MM.1S (cell line): ENCODE measurements around the gene EPHX1.

Source experiments
- DNase-seq: peaks from one replicate; pipeline ENCODE4 v3.0.0-alpha.2; 2015
- H2AFZ ChIP-seq: fragments of 300-600 bp; sonication (generic); 2 replicates; pipeline ENCODE4 v1.6.0; 2016; ENCODE audit warnings: antibody characterized with exemption, low read length
- H3F3A ChIP-seq: fragments of 300-600 bp; sonication (generic); 2 replicates; pipeline ENCODE4 v1.6.1; 2016; ENCODE audit warnings: mild to moderate bottlenecking, antibody characterized with exemption, low read length, moderate library complexity, mixed read lengths; ENCODE audit not compliant: insufficient read depth
- H3K27ac ChIP-seq: fragments of 300-600 bp; sonication (generic); 2 replicates; pipeline ENCODE4 v1.5.1; 2016; ENCODE audit warnings: mild to moderate bottlenecking, low read length
- H3K27me3 ChIP-seq: fragments of 300-600 bp; sonication (generic); replicated peaks from 2 replicates; pipeline ENCODE4 v1.6.0; 2016; ENCODE audit warnings: low read length; ENCODE audit not compliant: insufficient read depth
- H3K36me3 ChIP-seq: fragments of 300-600 bp; sonication (generic); replicated peaks from 2 replicates; pipeline ENCODE4 v1.6.1; 2016; ENCODE audit warnings: mild to moderate bottlenecking, low read length, mixed read lengths; ENCODE audit not compliant: insufficient read depth
- H3K4me1 ChIP-seq: fragments of 300-600 bp; sonication (generic); 2 replicates; pipeline ENCODE4 v1.6.1; 2016; ENCODE audit warnings: low read length, mixed read lengths
- H3K4me2 ChIP-seq: fragments of 300-600 bp; sonication (generic); 2 replicates; pipeline ENCODE4 v1.6.0; 2016; ENCODE audit warnings: low read depth, low read length
- H3K4me3 ChIP-seq: fragments of 300-600 bp; sonication (generic); 2 replicates; pipeline ENCODE4 v1.5.1; 2016; ENCODE audit warnings: low read length, mixed read lengths
- H3K79me2 ChIP-seq: fragments of 300-600 bp; sonication (generic); 2 replicates; pipeline ENCODE4 v1.6.1; 2016; ENCODE audit warnings: mixed run types, low read length, mixed read lengths
- H3K9ac ChIP-seq: fragments of 300-600 bp; sonication (generic); 2 replicates; pipeline ENCODE4 v1.6.1; 2016; ENCODE audit warnings: low read length, mixed read lengths
- H3K9me2 ChIP-seq: fragments of 300-600 bp; sonication (generic); replicated peaks from 2 replicates; pipeline ENCODE4 v1.6.1; 2016; ENCODE audit warnings: mild to moderate bottlenecking, low read length, mixed read lengths; ENCODE audit not compliant: insufficient read depth
- H3K9me3 ChIP-seq: fragments of 300-600 bp; sonication (generic); replicated peaks from 2 replicates; pipeline ENCODE4 v1.6.1; 2016; ENCODE audit warnings: mild to moderate bottlenecking, low read length, mixed read lengths; ENCODE audit not compliant: insufficient read depth
- H4K20me1 ChIP-seq: fragments of 300-600 bp; sonication (generic); 2 replicates; pipeline ENCODE4 v1.6.1; 2016; ENCODE audit warnings: mild to moderate bottlenecking, low read length, moderate library complexity, mixed read lengths; ENCODE audit not compliant: insufficient read depth
- CTCF ChIP-seq: fragments of 300-600 bp; sonication (generic); IDR thresholded peaks from 2 replicates; pipeline ENCODE4 v1.5.1; 2016; ENCODE audit warnings: antibody characterized with exemption, low read length, mixed read lengths
- EZH2 ChIP-seq: fragments of 300-600 bp; sonication (generic); optimal IDR thresholded peaks from 2 replicates; pipeline ENCODE3; 2017; ENCODE audit warnings: low read depth, mild to moderate bottlenecking, antibody characterized with exemption, low read length, mixed read lengths
- EZH2phosphoT487 ChIP-seq: fragments of 300-600 bp; sonication (generic); IDR thresholded peaks from 2 replicates; pipeline ENCODE4 v1.6.1; 2018; ENCODE audit warnings: antibody characterized with exemption, low read length

Gene EPHX1

GRCh38 chr1:225881959-225882693, 72.2 kb downstream of the EPHX1 start, which contains the start of gene TMEM63A:
TMEM63A (minus strand) TSS chr1:225882380; CDS start chr1:225877580, 4,800 bp downstream.
- peak within 1 kb of the TSS; percentile 86 for H2AFZ ChIP-seq
- H3K4me3 ChIP-seq: peak within 1 kb of the TSS; percentile 79
- H3K9me2 ChIP-seq: no peaks in the 10 kb centered on the region
- no peaks in the 10 kb centered on the region for H3K27me3 ChIP-seq
- peaks cover 41% of the 10 kb centered on the region for H3K4me1 ChIP-seq
- 0 out of 2 replicates have a peak, but pooled peaks cover 6% of the 10 kb centered on the region for H3K36me3 ChIP-seq
- peaks cover 41% of the 10 kb centered on the region for H3F3A ChIP-seq
- peaks cover 66% of the 10 kb centered on the region for H3K79me2 ChIP-seq
- peak within 1 kb of the TSS; percentile 99 for H3K4me2 ChIP-seq
- H3K9ac ChIP-seq: peak within 1 kb of the TSS; percentile 89
- no peaks in the 10 kb centered on the region for H4K20me1 ChIP-seq
- H3K9me3 ChIP-seq: no peaks in the 10 kb centered on the region
- TF ChIP-seq EZH2phosphoT487 (no peak), EZH2 (no peak), CTCF (peak; percentile 55)
- peak; percentile 97 for DNase-seq
- peak within 1 kb of the TSS; percentile 97 for H3K27ac ChIP-seq

- DNase-seq: peak; percentile 51
- H3F3A ChIP-seq: peaks cover 40% of the 10 kb centered on the region
- H3K9me2 ChIP-seq: no peaks in the 10 kb centered on the region
- peak overlapping the region; percentile 79 for H3K4me3 ChIP-seq
- H3K4me1 ChIP-seq: peaks cover 33% of the 10 kb centered on the region
- H3K4me2 ChIP-seq: peak overlapping the region; percentile 99
- H2AFZ ChIP-seq: peak overlapping the region; percentile 86
- peak overlapping the region; percentile 89 for H3K9ac ChIP-seq
- no peaks in the 10 kb centered on the region for H3K9me3 ChIP-seq
- peaks cover 58% of the 10 kb centered on the region for H3K79me2 ChIP-seq
- peak overlapping the region; percentile 97 for H3K27ac ChIP-seq
- H3K27me3 ChIP-seq: no peaks in the 10 kb centered on the region
- no peaks in the 10 kb centered on the region for H4K20me1 ChIP-seq
- H3K36me3 ChIP-seq: no peaks in the 10 kb centered on the region
- TF ChIP-seq EZH2: no peak
- TF ChIP-seq CTCF: no peak
- TF ChIP-seq EZH2phosphoT487: no peak
Measured at GRCh38 chr1:225882694-225883615, 73.0 kb downstream of the EPHX1 start.

- no peaks in the 10 kb centered on the region for H3K9me3 ChIP-seq
- H3F3A ChIP-seq: peaks cover 40% of the 10 kb centered on the region
- no peaks in the 10 kb centered on the region for H3K36me3 ChIP-seq
- peaks cover 50% of the 10 kb centered on the region for H3K79me2 ChIP-seq
- H3K9me2 ChIP-seq: no peaks in the 10 kb centered on the region
- no peak overlapping the region for H3K9ac ChIP-seq
- no peaks in the 10 kb centered on the region for H3K27me3 ChIP-seq
- peak overlapping the region; percentile 99; the same call in 1 of the 2 replicates for H3K4me2 ChIP-seq
- H2AFZ ChIP-seq: no peak overlapping the region
- peaks cover 25% of the 10 kb centered on the region for H3K4me1 ChIP-seq
- H3K4me3 ChIP-seq: no peak overlapping the region
- no peaks in the 10 kb centered on the region for H4K20me1 ChIP-seq
- DNase-seq: no peak
- TF ChIP-seq CTCF (no peak; the same call in 1 of the 2 replicates), EZH2phosphoT487 (no peak), EZH2 (no peak)
- no peak overlapping the region; the same call in 1 of the 2 replicates for H3K27ac ChIP-seq
Measured at GRCh38 chr1:225883616-225884265, 73.8 kb downstream of the EPHX1 start.
